PC-9 (cell line): ENCODE data around the gene SLC25A34.

Experiments used
- CTCF ChIP-seq: fragments of 200-600 bp; sonication (generic); conservative IDR thresholded peaks from 2 replicates; pipeline ENCODE4 v1.6.1; 2017; ENCODE audit warnings: mixed run types, antibody characterized with exemption, mild to moderate bottlenecking, moderate library complexity
- EZH2 ChIP-seq: fragments of 200-600 bp; sonication (generic); IDR thresholded peaks from 2 replicates; pipeline ENCODE4 v1.8.0; 2017; ENCODE audit warnings: antibody characterized with exemption, low read depth

- no peak for TF ChIP-seq CTCF
- no peak for TF ChIP-seq EZH2
Measured at GRCh38 chr1:15698201-15698600, 37.9 kb upstream of the SLC25A34 start.
